GM23248 (cell line): ENCODE results near the gene FRRS1L.

Source experiments
- EZH2 ChIP-seq: fragments of 200-600 bp; sonication (generic); IDR thresholded peaks from 2 replicates; pipeline ENCODE4 v1.6.1; 2018; ENCODE audit warnings: antibody characterized with exemption, mild to moderate bottlenecking; ENCODE audit not compliant: insufficient read depth, poor library complexity, severe bottlenecking
- EZH2phosphoT487 ChIP-seq: fragments of 200-600 bp; sonication (generic); IDR thresholded peaks from 2 replicates; pipeline ENCODE4 v1.6.1; 2018; ENCODE audit warnings: antibody characterized with exemption, moderate library complexity, mild to moderate bottlenecking, low read depth; ENCODE audit not compliant: insufficient read depth

- TF ChIP-seq EZH2 (no peak), EZH2phosphoT487 (no peak)
Measured at GRCh38 chr9:109101202-109101595, 65.8 kb downstream of the FRRS1L start.
